ENCODE data around the gene MAPK10.
"Not testable (repeated sequence)": the region's sequence is repeated elsewhere in the genome, so short reads cannot be mapped to it uniquely, and the experiment has no call there.

Gene MAPK10

GRCh38 chr4:86184216-86184900, 175.5 kb downstream of the MAPK10 start:
- DNase-seq (ENCODE audit: low read depth) = no peak

- DNase-seq (ENCODE audit: low read depth) = no peak
Observed at GRCh38 chr4:86181585-86181984, 178.3 kb downstream of the MAPK10 start.

- no peak for DNase-seq (ENCODE audit: low read depth)
Observed at GRCh38 chr4:86178211-86178610, 181.6 kb downstream of the MAPK10 start.

GRCh38 chr4:86174506-86174905, 185.3 kb downstream of the MAPK10 start:
- no peak for DNase-seq (ENCODE audit: low read depth)

DNA sequence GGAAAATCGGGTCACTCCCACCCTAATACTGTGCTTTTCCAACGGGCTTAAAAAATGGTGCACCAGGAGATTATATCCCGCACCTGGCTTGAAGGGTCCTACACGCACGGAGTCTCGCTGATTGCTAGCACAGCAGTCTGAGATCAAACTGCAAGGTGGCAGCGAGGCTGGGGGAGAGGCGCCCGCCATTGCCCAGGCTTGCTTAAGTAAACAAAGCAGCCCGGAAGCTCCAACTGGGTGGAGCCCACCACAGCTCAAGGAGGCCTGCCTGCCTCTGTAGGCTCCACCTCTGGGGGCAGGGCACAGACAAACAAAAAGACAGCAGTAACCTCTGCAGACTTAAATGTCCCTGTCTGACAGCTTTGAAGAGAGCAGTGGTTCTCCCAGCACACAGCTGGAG, 191.5 kb downstream of the MAPK10 start:
- DNase-seq (ENCODE audit: low read depth) = not testable (repeated sequence)

GRCh38 chr4:86160426-86160825, 199.4 kb downstream of the MAPK10 start:
- no peak for DNase-seq (ENCODE audit: low read depth)

DNA sequence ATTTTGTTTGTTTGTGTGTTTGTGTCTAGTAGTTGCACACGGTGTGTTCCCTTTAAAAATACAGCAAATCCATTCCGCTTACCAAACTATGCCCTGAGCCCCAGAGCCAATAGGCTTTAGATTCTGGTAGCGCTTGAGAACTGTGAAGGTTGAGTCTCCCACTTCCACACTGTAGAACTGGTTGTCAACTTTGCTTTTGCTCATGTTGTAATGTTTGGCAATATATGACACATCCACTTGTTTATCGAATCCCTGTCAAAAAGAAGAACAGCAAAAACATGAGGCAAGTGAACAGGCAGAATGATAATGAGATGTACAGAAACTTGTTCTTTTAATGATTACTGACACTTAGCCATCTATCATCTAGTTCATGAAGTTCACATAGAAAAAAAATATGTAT, 200.6 kb downstream of the MAPK10 start:
- no peak for DNase-seq (ENCODE audit: low read depth)

- no peak for DNase-seq (ENCODE audit: low read depth)
Observed at GRCh38 chr4:86156531-86156930, 203.3 kb downstream of the MAPK10 start.

DNA sequence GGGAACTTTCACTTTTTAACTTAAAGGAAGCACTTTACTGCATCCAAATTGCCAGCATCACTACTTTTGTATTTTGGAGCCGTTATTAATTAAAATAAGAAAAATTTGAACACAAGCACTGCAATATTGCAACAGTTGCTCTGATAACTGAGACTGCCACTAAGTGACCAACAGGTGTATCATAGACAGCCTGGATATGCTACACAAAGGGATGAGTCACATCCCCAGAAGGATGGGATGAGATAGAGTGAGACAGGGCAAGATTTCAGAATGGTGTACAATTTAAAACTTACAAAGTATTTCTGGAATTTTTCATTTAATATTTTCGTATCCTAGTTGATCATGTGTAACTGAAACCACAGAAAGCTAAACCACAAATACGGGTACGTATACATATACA, 204.1 kb downstream of the MAPK10 start:
- no peak for DNase-seq (ENCODE audit: low read depth)

GRCh38 chr4:86152454-86152853, 207.4 kb downstream of the MAPK10 start:
- DNase-seq (ENCODE audit: low read depth) = no peak

DNA sequence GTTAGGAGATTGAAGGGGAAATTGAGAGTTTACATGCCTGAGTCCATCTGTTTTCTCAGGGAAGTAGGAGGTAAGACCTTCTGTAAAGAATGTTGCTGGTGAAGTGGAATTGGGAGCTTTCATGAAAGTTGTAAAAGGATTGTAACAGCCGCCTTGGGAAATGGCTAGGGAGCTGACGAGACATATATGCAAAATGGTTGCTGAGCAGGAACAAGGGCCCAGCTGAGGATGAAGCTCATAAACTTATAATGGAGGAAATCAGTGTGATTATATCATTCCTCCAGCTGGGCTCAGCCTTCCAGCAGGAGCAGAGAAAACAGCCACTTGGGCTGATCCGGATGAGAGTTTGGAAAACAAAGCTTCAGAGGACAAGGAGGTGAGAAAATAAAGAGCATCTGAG, 208.7 kb downstream of the MAPK10 start:
- DNase-seq (ENCODE audit: low read depth) = no peak

DNA sequence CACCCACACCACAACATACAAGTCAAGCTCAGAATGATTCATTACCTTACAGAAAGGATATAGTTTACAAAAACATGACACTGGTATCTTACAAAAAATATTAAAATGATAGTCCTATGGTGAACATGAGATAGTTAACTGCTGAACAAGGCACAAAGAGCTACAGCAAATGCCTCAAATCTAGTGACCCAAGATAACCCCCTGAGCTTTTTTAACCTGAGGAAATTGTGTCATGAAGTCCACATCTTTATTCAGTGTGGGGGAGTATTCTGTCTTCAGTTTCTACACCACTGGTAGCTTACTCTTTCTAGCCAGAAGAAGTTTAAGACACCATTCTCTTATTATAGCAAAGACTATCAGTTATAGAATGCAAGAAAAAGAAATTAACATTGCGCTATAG, 218.7 kb downstream of the MAPK10 start:
- no peak for DNase-seq (ENCODE audit: low read depth)

- DNase-seq (ENCODE audit: low read depth) = no peak
Observed at GRCh38 chr4:86132468-86132867, 227.4 kb downstream of the MAPK10 start.

DNA sequence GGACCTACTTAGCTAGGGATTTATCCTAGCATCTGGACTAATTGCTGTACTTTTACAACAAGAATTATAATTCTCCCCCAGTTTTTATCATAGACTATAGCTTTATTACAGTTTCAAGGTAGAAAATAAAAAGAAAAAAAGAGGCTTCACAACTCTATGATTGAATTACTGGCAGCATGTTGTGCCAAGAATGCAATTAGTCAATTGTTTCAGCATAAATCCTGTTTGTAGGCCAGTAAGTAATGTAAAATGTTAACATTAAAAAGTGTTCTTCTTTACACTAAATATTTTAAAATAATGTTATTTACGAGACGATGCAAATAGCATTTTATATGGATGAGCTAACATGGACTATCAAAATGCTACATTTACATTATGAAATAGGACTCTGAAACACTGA, 228.4 kb downstream of the MAPK10 start:
- no peak for DNase-seq (ENCODE audit: low read depth)

DNA sequence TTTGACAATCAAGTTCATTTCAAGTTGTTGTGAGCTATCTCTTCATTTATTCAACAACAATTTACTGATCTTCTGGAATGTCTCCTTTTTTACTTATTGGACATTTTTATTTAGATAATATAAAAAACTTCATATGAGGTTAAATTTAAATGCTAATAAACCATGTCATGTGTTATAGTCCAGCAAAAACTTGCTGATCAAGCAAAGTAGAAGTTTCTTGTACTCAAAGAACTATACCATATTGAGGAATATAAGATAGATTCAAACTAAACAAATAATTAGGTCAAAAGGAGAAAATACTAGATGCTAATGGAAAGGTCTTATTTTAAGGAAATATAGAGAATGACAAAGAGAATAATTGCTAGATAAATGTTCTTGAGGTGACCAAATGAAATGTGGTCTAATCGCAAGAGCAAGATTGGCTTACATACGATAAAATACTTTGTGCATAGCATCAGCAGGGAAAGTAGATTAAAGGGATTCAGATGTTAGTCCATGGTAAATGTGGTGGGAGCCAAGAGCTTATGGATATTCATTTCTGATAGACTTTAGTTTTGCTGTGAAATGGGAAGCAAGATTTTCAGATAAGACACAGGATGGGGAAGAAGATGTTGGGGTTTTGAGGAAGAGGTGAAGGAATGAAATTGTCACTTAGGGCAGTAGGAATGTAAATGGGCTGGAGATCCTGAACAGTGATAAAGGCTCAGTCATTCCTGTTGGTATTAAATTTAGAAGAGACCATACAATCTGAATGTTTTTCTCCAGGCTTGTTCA, 229.5 kb downstream of the MAPK10 start:
- DNase-seq (ENCODE audit: low read depth) = no peak

GRCh38 chr4:86129546-86129945, 230.3 kb downstream of the MAPK10 start:
- DNase-seq (ENCODE audit: low read depth) = no peak

- no peak for DNase-seq (ENCODE audit: low read depth)
Observed at GRCh38 chr4:86122404-86122803, 237.4 kb downstream of the MAPK10 start.

GRCh38 chr4:86118711-86119110, 241.1 kb downstream of the MAPK10 start:
- no peak for DNase-seq (ENCODE audit: low read depth)

GRCh38 chr4:86117705-86118302, 242.0 kb downstream of the MAPK10 start:
- DNase-seq (ENCODE audit: low read depth) = no peak

- no peak for DNase-seq (ENCODE audit: low read depth)
Observed at GRCh38 chr4:86114563-86114962, 245.3 kb downstream of the MAPK10 start.

GRCh38 chr4:86108834-86109233, 251.0 kb downstream of the MAPK10 start:
- no peak for DNase-seq (ENCODE audit: low read depth)

DNA sequence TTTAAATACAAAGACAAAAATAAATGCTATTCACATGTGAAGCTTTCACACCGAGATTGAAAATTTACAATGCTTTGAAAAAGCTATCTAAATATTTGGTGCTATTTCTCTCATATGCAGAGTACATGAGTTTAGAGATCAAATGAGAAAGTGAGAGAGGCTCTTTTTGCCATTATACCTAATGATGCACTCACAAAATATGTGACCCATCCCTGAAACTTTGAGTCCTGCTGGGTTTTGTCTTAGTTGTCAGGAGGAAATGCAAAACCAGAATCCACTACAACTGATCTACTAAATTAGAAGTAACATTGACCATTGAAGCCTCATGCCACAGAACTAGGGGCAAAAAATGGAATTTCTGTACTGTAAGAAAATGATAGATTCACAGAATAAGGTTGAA, 251.7 kb downstream of the MAPK10 start:
- DNase-seq (ENCODE audit: low read depth) = no peak

DNA sequence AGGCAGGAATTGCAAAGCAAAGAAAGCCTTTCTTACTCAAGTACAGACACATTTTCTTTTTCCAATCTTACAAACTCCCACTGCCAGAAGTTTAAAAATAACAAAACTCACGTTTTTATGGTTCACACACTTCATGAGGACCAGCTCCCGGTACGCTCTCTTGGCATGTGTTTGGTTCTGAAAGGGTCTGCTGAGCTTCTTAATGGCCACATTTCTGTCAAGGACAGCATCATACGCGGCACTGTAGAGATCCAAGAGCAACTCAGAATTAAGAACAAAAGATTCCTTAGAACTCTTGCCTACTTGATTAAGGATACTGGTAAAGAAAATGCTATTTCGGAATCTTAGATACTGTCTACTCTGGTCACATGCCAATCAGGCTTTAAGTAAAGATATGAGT, 252.7 kb downstream of the MAPK10 start:
- no peak for DNase-seq (ENCODE audit: low read depth)
